ENCODE measurements around the gene YKT6. TPM values are rescaled to one million over a fixed set of nuclear protein-coding genes. Genes with fewer than 3 reads are reported as not detected.

The YKT6 gene
- total and polyA plus RNA-seq, 2 of the 8 experiments (the other 6 are each of a cell fraction or from before 2014, with no cell fraction given) = 75.3 to 103 TPM

- no peak for TF ChIP-seq HDAC6 (IDR thresholded peaks at IDR 0.05; ENCODE audit: low read depth, low read length)
These were observed 41.7 kb upstream of the YKT6 start (continued) for GRCh38 chr7:44158873-44159631.

All from H1 (cell line).